ENCODE data around the gene RAB11A.

RAB11A gene

DNA sequence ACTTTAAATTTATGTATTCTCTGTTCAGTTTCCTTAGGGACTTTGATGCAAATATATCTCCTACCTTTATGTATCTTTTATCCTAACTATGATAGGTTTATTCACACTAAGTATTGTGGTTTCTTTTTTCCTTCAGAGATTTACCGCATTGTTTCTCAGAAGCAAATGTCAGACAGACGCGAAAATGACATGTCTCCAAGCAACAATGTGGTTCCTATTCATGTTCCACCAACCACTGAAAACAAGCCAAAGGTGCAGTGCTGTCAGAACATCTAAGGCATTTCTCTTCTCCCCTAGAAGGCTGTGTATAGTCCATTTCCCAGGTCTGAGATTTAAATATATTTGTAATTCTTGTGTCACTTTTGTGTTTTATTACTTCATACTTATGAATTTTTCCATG is 18.3 kb downstream of the RAB11A start:
- FAIRE-seq, result no peak

DNA sequence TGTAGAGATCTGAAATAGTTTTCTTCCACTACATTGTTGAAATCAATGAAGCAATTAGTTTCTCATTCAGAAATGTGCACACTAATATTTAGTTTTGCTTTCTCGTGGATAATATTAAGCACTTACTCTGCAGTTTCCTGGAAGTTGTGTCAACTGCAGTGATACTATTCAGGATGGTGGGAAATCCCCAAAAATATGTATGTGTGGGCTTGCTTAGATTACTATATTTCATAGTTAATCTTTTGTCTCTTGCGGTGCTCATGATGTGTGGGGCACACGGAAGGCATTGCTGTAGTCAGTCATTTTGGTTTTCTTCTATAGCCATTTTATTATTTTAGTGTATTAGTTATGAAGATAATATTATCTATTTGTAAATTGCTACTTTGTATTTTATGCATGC is 19.7 kb downstream of the RAB11A start:
- FAIRE-seq, result no peak

- FAIRE-seq, result no peak
These were observed 23.8 kb downstream of the RAB11A start for GRCh38 chr15:65893060-65893459.

GRCh38 chr15:65896236-65896635 is 26.9 kb downstream of the RAB11A start:
- FAIRE-seq, result no peak

DNA sequence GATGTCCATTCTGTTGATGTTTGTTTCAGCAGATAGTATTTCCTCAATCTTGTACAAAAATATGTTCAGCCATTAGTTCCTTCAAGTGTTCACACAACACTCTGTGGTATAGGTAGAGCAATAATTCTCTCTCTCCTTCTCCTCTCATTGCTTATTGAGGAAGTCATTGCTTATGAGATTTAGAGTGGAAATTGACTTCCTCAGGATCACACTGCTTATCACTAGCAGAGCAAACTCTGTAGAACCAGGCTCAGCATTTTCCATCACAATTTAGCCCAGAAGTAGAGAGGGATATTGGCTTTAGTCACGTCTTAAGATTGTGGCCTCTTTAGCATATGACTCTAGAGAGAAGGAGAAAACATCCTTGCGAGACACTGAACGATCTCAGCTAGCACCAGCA is 31.2 kb downstream of the RAB11A start:
- FAIRE-seq, result no peak

- no peak for FAIRE-seq
These were observed 32.0 kb downstream of the RAB11A start for GRCh38 chr15:65901336-65901735.

DNA sequence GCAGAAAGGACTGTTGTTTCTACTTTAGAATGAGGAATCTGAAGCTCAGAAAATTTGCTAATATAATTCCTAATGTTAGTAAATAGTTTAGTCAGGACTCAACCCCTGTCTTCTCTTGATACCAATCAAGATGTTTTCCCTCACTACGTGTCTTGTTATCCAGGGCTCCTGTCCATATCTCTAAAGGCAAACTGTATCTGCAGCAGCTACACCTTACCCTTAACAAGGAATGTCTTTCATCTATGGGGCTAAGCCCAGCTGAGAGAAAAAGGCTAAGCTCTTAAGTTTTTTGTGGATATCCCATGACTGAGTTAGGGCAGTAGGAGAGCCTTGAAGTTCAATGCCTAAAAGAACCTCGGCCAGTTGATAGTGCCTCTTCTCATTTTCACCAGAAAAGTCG is 32.5 kb downstream of the RAB11A start:
- FAIRE-seq, result no peak

- FAIRE-seq, result no peak
These were observed 33.1 kb downstream of the RAB11A start for GRCh38 chr15:65902373-65902772.

- no peak for FAIRE-seq
These were observed 34.2 kb downstream of the RAB11A start for GRCh38 chr15:65903296-65904073.

GRCh38 chr15:65904301-65904700 is 35.0 kb downstream of the RAB11A start:
- FAIRE-seq, result no peak

GRCh38 chr15:65906396-65906795 is 37.1 kb downstream of the RAB11A start:
- no peak for FAIRE-seq

DNA sequence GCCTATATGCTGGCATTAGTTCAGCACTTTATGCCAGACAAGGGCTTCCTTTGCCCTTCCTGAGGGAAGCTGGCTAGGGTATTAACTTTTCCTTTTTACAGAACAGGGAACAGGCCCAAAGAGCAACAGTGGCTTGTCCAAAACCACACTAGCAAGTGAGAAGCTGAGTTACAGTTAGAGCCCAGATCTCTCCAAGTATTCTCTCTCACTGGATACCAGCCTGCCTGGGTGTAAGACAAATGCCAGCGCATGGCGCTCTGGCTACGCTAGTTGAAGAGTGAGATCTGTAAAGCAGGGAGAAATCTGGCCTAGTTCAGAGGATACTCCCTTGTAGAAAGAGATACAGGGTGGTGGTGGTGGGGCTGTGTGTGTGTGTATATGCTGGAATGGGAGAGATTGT is 38.4 kb downstream of the RAB11A start:
- FAIRE-seq, result no peak

- FAIRE-seq, result no peak
These were observed 39.6 kb downstream of the RAB11A start for GRCh38 chr15:65908876-65909275.

DNA sequence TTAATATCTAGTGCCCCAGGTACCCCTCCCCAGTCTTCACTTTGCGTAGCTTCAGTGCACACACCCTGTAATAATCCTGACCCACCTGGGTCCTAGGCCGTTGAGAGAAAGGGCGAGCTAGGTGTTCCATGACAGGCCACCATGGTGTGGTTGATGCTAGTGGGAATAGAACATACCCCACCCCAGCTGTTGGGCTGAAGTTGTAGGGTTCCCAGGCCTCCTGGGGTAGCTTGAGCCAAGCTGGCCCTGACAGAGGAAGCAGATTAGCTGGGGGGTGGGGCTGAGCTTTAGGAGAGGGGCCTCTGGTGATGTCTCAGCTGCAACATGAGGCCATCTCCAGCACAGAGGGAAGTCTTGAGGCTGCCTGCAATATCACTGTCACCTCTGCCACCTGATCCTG is 40.5 kb downstream of the RAB11A start:
- FAIRE-seq, result no peak

DNA sequence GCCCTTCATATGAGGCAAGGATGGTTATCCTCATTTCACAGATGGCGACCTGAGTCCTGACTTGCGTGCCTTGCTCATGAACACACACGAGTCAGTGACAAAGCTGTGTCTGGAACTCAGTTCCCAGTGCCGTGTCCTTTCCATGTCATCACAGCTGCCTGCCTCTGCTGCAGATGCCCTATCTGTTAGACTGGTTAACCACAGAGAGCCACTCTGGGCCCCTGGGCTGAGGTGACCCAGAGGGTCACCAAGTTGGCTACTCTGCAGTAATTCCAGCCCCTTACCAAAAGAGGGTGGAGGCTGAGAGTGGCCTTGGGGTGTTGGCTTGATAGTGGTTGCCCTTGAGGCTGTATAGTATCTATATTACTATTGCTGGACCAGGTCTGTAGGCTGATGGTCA is 41.0 kb downstream of the RAB11A start:
- no peak for FAIRE-seq

GRCh38 chr15:65912235-65912634 is 42.9 kb downstream of the RAB11A start:
- no peak for FAIRE-seq

DNA sequence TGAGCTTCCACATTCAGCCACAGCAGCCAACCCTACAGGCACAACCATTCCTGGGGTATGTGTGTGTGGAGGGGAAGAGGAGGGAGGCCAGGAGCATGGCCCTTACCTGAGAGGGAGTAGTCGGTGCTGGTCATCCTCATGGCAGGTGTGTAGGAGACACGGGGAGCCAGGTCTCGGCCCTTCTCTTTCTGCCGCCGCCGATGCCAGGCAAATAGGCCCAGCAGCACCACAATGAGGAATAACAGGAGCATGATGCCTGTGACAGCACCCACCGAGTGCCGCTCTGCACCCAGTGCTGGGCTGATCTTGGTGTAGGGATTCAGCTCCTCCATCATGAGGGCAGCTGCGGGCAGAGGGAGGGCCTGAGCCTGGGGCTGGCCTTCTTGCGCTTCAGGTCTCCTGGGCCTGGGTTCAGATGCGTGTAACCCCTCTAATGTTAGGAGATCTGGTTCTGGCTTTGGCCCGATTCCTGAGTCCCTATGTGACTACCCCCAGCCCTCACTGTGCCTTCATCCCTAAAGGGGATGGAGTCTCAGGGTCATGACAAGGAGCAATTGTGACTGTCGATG is 44.4 kb downstream of the RAB11A start:
- FAIRE-seq, result no peak

DNA sequence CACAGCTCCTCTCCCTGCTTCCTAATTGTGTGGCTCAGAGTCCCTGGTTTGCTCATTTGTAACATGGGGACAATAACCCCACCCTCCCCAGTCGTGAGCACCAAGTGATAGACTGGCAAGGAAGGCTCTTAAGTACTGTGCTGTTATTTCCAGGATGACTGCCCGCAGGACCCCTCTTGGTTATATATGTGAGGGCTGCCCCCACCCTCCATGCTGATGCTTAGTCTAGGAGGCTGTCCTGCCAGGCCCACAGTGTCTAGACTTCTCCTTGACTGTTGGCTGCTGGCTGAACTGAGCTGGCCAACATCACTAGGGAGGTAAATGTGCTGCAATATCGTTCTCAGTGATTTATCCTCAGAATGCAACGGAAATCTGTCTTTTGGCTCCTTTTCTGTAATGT is 45.1 kb downstream of the RAB11A start:
- no peak for FAIRE-seq

DNA sequence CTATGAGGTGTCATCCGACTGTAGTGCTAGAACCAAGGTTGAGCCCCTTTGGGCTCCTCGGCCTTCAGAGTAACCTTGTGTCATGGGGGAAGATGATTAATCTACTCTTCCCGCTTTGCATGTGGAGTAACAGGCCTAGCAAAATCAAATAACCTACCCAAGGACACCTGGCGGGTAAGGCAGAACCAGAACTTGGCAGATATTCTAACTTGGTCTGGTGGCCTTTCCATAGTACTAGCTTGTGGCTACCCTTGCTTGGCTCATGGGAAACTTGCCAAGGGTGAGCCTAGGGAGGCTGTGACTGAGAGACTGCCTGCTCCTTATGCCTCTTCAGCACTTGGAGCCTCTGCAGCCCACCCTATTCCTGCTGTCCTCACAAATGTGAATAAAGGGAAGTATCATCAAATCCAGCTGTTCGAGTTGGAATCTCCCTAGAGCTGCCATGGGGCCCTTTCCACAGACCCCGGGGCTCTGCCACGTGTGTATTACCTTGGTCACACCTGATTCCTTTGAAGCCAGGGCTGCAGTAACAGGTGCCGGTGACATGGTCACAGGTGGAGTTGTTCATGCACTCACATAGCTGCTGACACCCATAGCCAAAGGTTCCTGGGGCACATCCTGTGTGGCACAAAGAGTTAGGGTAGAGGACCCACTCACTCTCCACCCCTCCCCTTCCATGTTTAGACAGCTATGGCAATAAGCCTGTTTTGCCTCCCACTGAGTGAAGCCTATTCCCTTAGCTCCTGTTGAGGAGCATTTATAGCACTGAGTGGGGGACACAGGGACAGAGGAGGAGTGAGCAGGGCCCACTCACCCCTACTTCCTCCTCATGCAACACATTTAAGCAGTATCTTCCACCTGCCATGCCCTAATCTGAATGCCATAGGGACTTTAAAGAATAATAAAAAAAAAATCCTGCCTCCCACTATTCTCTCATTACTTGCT is 46.0 kb downstream of the RAB11A start:
- no peak for FAIRE-seq

- no peak for FAIRE-seq
These were observed 46.9 kb downstream of the RAB11A start for GRCh38 chr15:65916041-65916663.

- FAIRE-seq, result no peak
These were observed 47.5 kb downstream of the RAB11A start for GRCh38 chr15:65916664-65917406.

DNA sequence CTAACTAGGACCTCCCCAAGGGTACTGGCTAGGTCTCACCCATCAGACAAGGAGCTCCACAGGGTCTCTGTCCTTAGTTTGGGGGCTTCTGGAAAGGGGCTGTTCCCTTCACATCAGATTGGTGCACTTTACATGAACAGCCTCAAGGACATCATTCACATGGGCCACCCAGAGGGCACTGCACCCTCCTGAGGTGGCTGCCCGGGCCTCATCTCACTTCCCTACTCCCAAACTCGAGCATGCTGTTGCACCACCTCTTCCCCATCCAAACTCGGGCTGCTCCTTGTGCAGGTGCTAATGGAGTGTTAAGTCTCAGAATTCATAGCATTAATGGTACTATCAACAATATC is 48.1 kb downstream of the RAB11A start:
- FAIRE-seq, result no peak

- FAIRE-seq, result no peak
These were observed 48.6 kb downstream of the RAB11A start for GRCh38 chr15:65917936-65918335.

Data from A204.1 (cell line).